ENCODE data around the gene MYL5. TPM values are rescaled to one million over a fixed set of nuclear protein-coding genes. Genes with fewer than 3 reads are reported as not detected.

The MYL5 gene
- total and polyA plus RNA-seq, 2 of the 13 experiments (the other 11 are each of a cell fraction or from before 2014, with no cell fraction given): 6.5 to 16.0 TPM

DNA sequence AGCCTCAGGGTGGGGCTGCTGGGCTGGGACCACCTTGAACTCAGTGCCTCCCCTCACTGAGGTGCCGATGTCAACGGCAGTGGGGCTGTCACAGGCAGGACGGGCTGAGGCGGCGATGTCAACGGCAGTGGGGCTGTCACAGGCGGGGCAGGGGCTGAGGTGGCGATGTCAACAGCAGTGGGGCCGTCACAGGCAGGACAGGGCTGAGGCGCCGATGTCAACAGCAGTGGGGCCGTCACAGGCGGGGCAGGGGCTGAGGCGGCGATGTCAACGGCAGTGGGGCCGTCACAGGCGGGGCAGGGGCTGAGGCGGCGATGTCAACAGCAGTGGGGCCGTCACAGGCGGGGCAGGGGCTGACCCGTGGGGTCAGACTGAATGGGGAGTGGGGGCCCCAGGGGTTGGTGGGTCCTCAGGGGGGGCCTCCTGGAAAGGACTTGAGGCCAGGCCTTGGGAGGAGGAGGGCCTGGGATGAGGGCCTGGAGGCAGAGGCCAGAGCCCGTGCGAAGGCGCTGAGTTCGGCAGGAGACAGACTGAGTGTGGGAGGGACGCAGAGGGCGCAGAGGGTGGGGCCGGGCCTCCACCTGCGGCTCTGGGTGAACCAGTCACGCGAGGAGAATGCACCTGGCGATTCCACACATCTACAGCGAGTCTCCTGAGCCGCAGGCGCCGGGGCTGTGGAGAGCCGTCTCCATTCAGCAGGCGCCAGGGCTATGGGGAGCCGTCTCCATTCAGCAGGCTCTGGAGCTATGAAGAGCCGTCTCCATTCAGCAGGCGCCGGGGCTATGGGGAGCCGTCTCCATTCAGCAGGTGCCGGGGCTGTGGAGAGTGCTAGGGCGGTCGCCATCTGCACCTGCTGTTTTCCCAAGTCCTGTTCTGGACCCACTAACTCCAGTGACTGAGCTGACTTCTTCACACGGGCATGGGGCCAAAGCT is 23.1 kb upstream of the MYL5 start (continued):
- TF ChIP-seq MTF2 (CRISPR knock-in tag; IDR thresholded peaks at IDR 0.05; ENCODE audit: borderline replicate concordance) (peak; percentile 43; the same call in 1 of the 2 replicates), HOXA3 (CRISPR knock-in tag; IDR thresholded peaks at IDR 0.05) (no peak), TEAD2 (CRISPR knock-in tag; IDR thresholded peaks at IDR 0.05) (no peak)

DNA sequence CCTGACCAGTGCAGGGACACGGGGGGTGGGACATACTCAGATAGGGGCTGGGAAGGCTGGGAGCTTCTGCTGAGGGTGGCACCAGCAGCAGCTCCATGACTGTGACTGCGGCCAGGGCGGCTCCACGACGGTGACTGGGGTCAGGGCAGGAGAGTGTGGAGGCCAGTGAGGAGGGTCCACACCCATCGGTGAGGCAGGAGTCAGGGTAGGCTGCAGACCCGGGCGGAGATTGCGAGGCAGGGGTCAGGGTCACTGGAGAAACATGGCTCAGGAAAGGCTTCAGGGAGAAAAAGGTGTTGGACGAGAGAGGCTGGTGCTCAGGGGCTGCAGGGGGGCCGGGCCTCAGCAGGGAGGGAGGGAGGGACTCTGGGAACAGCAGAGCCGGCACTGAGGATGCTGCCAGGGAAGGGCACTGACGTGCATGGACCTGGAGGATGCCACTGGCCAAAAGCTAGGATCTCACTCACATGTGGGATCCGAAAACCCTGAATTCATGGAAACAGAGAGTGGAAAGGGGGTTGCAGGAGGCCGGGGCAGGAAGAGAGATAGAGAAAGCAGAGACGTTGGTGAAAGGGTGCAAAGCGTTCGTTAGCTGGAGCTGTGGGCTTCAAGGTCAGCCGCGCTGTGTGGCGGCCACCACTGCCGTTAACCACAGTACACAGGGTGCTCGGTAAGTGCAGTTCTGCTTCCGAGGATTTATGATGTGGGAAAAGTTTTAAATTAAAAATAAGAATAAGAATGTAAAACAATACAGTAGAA is 22.3 kb upstream of the MYL5 start:
- Histone ChIP-seq H3K4me1 (ENCODE audit: insufficient read depth, low read length) (peaks cover 60% of the 10 kb centered on the region), H3K4me3 (replicated peaks in 1 of 3; ENCODE audit: insufficient read depth in 1 of 3, low read depth in 2 of 3, low read length in 3 of 3) (peak overlapping the region in 1 of 3 experiments; percentile 48; a peak in 1 of 6 replicates), H4K20me1 (ENCODE audit: insufficient read depth, low read length) (no peaks in the 10 kb centered on the region), H3K27me3 (ENCODE audit: control insufficient read depth in 1 of 2, insufficient read depth in 2 of 2, low read length in 2 of 2) (peaks cover 19 to 70% of the 10 kb centered on the region in 2 experiments), H3K36me3 (replicated peaks in 1 of 2; ENCODE audit: control insufficient read depth in 1 of 2, insufficient read depth in 2 of 2, low read length in 2 of 2) (no peaks in the 10 kb centered on the region), H2AFZ (ENCODE audit: low read length) (no peak overlapping the region), H3K79me2 (ENCODE audit: insufficient read depth, low read length) (no peaks in the 10 kb centered on the region), H3K9me3 (ENCODE audit: low read length) (no peaks in the 10 kb centered on the region), H3K27ac (ENCODE audit: extremely low read length, insufficient read depth, low read length) (no peak overlapping the region), H3K4me2 (ENCODE audit: low read depth, low read length) (peak overlapping the region; percentile 62; the same call in 1 of the 2 replicates), H3K9ac (ENCODE audit: insufficient read depth, low read depth, low read length) (no peak overlapping the region)
- CTCF ChIA-PET (ENCODE audit: low intra/inter-chr PET ratio, low total read pairs): no interaction called here
- in situ Hi-C loops (cut with HindIII; ENCODE audit: extremely low pct_ligation_motif_present, low pct_unique_long_range_greater_than_20kb): no loop called here
- POLR2A ChIA-PET: no interaction called here
- no peak for FAIRE-seq
- intact Hi-C loops (cut with micrococcal nuclease; ENCODE audit: unreplicated experiment): no loop called here
- 28% methylated on average over 23 of the region's 24 CpGs for WGBS (ENCODE audit: low lambda C conversion rate)
- DNase-seq (ENCODE audit: low spot score): no peak
- BruUV-seq (replicated peaks): no TSS peak
- TF ChIP-seq ZNF776 (CRISPR knock-in tag; IDR thresholded peaks at IDR 0.05) (no peak), CEBPZ (IDR thresholded peaks at IDR 0.05; ENCODE audit: low read length) (no peak), CHCHD3 (CRISPR knock-in tag; IDR thresholded peaks at IDR 0.05) (no peak), ZNF569 (CRISPR knock-in tag; IDR thresholded peaks at IDR 0.05; ENCODE audit: borderline replicate concordance) (no peak), ZFP37 (CRISPR knock-in tag; IDR thresholded peaks at IDR 0.05; ENCODE audit: borderline replicate concordance) (no peak), PRDM15 (CRISPR knock-in tag; IDR thresholded peaks at IDR 0.05) (no peak), HCFC1 (IDR thresholded peaks at IDR 0.05; ENCODE audit: low read depth, low read length) (no peak), ZBTB33 (CRISPR knock-in tag; IDR thresholded peaks at IDR 0.05) (peak; percentile 81; the same call in 1 of the 2 replicates)
- peak; percentile 2; the same call in 1 of the 3 replicates for ATAC-seq
